Suprapubic skin (tissue), 4 donors: ENCODE measurements around the gene ASB3.

Source experiments
- CTCF ChIP-seq, 2 donors: fragments of 200-600 bp in 1 of 2; fragments of 450-650 bp in 1 of 2; sonication (generic) in 1 of 2; IDR thresholded peaks; one replicate each; pipeline ENCODE4 v1.5.1; 2016 to 2019; ENCODE audit warnings: antibody characterized with exemption in 2 of 2, mild to moderate bottlenecking in 1 of 2, moderate library complexity in 1 of 2
- EP300 ChIP-seq: sonication (generic); formaldehyde crosslinking; IDR thresholded peaks from one replicate; pipeline ENCODE4 v1.6.1; 2017; ENCODE audit warnings: antibody characterized with exemption
- POLR2A ChIP-seq, 2 donors: fragments of 450-650 bp; IDR thresholded peaks; one replicate each; pipeline ENCODE4 v1.6.1; 2017; ENCODE audit warnings: antibody characterized with exemption in 2 of 2, mild to moderate bottlenecking in 2 of 2, moderate library complexity in 2 of 2
- POLR2AphosphoS5 ChIP-seq, 3 donors: sonication (generic); formaldehyde crosslinking; IDR thresholded peaks; one replicate each; pipeline ENCODE4 v1.6.1; 2017; ENCODE audit warnings: antibody characterized with exemption in 3 of 3

GRCh38 chr2:53708988-53709387, 77.8 kb downstream of the ASB3 start:
- TF ChIP-seq CTCF (IDR thresholded peaks at IDR 0.05) (no peak), EP300 (no peak), POLR2AphosphoS5 (IDR thresholded peaks at IDR 0.05) (no peak), POLR2A (IDR thresholded peaks at IDR 0.05) (no peak)
